GM19099 (cell line): ENCODE data around the gene ADAMTS18.

ENCODE experiments used
- POLR2A ChIP-seq: IDR thresholded peaks from 3 replicates; pipeline ENCODE4 v1.6.1; 2011; ENCODE audit warnings: low read depth; ENCODE audit not compliant: insufficient read length; ENCODE audit errors: extremely low read depth

Gene ADAMTS18

DNA sequence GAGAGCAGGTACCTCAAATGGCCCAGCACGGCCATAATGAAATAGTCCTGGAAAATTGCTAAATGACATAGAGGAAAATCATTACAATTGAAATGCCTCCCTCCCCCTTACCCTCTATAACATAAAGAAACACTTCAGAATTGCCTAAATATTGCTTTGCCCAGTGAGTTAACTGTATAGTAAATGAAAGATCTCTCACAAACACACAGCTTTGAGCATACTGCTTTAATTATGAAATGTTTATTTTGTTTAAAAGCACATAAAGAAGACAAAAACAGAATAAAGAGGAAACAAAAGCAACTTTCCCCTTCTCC is 9.3 kb upstream of the ADAMTS18 start:
- TF ChIP-seq POLR2A: no peak

DNA sequence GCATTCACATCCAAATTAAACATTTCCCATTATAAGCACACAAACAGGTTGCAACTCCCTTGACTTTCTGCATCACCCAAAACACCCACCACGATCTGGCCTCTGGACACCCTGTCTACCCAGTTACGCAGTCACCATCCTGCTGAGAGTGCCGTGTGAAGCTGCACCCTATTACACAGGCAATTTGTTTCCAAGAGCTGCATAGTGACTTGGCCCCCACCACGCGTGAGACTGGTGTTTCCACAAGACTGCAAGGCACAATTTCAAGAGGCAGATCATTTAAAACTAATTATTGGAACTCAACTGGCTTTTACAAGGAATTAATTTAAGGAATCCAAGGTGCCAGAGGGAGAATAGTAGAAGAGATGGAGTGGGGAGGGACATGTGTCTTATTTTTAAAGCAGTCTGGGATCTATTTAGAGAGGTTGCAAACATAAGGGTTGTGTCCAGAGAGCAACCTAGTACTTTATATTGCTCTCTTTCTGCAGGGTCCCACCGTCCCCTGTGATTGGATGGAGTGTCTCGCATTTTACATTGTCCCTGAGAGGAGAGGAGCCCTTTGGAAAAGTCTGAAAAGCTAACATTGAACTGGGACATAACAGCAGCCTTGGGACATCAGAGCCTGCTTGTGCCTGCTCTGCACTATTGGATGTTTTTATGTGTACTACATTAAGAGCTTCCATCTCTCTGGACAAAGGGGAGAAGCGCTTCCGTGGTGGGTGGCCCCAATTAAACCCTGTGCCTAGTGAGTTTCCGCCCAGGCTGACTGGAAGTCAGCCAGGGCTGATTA is 8.7 kb upstream of the ADAMTS18 start:
- no peak for TF ChIP-seq POLR2A

DNA sequence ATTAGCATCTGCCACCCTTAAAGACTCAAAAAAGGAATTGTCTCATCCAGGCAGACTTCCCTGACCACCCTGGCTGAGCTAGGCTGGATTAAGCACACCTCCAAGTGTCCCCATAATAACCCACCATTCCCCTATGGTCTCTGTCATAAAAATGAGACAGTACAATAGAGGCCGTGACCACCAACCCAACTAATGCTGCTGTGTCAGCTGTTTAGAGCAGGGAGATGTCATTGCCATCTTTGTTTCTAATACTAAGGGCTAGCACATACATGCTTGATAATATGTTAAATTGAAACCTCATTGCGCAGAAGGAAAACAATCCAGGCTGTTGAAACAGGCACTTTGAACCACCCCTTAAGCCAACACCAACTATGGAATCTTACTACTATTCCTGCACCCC is 7.2 kb upstream of the ADAMTS18 start:
- TF ChIP-seq POLR2A: no peak

DNA sequence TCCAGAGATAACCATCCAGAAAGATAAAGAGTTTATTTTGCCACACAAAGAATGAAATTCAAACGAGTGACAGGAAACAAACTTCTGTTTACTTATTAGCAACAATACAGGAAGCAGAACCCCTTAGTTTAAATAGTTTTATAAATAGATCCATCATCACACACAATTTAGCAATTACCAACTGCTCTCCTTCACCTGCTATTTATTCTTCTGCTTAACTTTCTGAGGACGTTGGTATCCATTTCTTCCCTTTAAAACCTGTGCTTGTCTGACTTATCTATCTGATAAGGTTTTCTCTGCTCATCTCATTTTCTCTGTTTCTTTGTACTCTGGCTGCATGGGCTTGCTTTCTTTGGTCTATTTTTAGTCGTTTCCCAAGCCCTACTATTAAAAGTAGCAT is 4.3 kb upstream of the ADAMTS18 start:
- TF ChIP-seq POLR2A: no peak

DNA sequence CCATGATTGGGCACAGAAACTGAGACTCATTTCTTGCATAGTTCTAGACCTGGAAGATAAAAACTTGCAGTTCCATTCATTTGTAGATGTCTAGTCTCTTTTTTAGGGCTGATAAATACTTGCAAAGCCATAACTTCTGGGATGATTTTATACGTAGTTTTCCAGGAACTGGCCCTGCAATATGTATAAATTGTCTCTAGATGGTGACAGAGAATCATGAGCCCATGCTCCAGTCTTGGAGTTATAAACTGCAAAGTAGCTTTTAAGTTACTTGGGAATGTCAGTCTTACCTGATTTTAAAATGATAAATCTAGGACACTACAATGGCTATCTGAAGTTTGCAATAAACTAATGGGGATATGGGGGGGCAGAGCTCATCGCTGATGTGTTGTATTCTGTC is 3.0 kb upstream of the ADAMTS18 start:
- no peak for TF ChIP-seq POLR2A

DNA sequence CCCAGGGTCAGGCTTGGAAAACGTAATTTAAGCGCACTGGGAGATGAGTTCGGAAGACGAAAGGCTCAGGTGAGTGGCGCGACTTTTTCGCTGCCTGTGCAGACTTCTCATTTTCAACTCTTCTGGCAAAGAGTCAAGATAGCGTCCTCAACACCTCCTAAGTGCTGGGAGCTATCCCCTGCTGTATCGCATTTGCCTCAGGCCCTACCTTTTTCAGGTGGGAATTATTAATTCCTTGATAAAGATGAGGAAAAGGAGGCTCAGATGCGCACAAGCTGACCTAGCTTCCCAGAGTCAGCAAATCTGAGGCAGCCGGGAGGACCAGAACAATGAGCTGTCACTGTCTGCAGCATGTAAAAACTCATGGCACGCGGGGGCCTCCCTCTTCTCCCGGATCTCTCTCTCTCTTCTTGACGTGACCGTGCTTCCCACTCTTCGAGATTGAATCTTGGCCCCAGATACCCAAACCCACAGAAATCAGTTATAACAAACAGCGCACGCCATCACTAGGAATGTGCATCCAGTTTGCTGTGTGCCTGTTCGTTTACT is 512 bp upstream of the ADAMTS18 start:
- TF ChIP-seq POLR2A: no peak

- no peak for TF ChIP-seq POLR2A
Observed at GRCh38 chr16:77434022-77434529, 758 bp downstream of the ADAMTS18 start.

DNA sequence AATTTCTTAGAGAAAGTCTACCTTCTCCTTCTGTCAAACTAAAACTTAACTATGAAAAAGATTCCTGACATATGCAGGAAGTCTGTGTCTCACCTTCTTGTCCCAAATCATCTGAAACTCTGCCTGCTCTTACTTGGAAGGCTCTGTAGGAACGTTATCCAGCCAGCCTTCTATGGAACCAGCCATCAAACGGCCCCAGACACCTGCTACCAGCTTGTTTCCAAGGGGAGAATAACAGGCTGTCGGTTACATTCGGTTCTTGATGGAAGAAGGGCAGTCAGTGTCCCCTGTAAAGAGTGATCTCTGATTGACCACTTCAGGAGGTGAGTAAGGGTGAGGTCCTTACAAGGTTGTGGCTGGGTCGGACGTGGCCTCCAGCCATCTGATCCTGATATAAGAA is 1.7 kb downstream of the ADAMTS18 start:
- TF ChIP-seq POLR2A: no peak

DNA sequence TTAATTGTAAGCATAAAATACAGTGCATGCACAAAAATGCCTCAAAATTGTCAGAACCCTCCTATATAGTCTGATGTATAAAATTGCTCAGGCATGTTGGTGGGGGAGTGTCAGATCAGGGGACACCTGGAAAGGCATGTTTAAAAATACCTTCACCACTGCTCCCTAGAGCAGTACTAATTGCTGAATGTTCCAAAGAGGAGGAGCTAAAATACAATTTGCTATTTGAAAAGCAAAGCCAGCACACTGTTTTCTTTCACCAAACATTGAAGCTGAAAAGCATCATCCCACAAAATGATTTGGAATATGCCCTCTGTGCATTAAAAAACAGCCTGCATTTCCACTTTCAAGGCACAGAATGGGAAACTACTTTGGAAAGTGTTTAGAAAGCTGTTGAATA is 2.6 kb downstream of the ADAMTS18 start:
- no peak for TF ChIP-seq POLR2A

DNA sequence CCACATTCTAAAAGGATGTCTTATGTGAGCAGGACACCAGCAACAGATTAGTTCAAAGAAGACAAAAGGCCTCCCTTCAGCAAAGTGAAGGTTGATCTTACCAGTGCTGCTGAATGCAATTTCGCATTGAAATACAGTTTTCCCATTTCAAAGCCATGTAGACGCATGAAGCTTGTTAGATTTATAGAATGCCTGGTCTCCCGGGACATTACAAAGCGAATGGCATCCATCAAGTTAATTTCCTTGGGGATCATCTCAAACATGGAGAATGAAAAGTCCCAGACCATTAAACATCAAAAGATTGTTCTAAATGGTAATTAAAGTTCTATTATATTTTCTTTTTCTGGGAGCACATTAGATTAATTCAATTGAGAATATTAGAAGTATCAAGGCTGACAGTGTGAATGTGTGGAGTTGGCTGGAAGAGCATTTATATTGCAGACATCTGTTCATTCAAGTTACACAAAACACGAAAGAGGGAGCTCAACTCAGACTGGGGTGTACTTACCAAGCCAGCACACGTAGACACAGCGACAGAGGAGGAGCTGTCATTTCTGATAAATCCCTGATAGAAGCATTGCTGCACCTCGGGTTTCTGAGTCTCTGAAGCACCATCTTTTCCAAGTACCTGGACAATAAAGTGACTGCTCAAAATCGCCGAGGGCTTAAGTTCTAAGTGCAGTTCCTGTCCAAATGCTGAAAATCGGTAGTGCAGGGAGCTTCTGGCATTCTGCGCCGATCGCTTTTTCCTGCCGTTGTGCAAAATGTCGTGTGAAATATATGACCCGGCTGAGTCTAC is 3.8 kb downstream of the ADAMTS18 start:
- no peak for TF ChIP-seq POLR2A

DNA sequence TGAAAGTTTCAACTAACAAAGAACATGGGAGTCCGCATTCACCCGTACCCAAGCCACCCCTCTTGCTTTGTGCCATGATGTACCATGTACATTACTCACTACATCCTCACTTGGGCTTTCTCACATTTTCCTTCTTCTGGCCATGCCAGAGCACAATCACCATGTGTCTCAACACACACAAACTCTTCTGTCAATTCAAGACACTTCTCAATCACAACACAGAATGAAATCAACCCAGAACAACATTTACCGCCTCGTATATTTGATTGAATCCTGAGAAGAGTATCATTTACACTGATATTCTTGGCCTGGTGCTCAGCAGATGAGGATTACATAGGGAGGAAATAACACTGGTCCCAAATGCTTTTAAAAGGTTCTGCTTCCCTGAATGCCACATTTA is 4.5 kb downstream of the ADAMTS18 start:
- no peak for TF ChIP-seq POLR2A

- TF ChIP-seq POLR2A: no peak
Observed at GRCh38 chr16:77424871-77425604, 9.8 kb downstream of the ADAMTS18 start.

DNA sequence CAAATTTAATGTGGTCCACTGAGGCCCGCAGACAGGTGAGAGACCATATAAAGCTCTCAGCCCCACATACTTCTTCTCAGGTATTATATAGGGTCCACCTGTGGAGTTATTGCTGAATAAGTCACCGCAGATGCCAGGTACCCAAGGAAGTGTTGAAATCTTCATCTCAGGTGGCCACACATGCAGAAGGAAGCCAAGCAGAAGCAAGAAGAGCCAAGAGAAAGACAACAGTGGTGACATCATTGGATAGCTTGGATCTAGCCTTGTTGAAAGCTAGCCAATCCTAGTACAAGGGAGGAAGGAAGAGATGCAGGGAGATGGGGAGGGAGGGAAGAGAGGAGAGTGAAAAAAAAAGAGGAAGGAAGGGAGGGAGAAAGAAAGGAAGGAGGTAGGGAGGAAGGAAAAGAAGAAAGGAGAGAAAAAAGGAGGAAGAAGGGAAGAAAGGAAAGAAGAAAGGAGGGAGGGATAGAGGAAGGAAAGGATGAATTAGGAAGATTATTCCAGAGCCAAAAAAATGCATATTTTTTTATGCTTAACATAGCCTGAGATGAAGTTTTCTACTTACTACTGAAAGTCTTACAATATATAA is 12.5 kb downstream of the ADAMTS18 start:
- no peak for TF ChIP-seq POLR2A

DNA sequence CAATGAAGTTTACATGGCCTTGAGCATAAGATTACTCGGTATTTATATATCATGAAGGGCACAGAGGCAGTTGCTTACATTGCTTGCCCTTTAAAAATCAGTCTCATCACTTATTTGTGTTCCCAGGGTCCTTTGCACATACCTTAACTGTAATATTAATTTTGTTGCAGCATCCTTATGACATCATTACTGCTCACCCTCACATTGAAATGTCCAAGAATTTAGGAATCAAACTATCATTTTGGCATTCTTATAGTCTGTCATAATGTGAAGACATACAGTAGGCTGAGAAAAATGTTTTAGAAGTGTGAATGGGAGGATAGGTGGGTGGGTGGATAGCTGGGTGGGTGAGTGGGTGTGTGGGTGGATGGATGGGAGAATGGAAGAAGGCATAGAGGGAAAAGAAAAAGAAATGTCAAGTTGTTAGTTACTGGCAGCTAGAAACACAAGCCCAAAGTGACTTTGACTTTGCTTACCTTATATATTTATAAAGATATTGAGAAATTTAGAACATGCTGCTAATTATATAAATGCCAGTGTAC is 17.8 kb downstream of the ADAMTS18 start:
- TF ChIP-seq POLR2A: no peak

- TF ChIP-seq POLR2A: no peak
Observed at GRCh38 chr16:77414752-77415231, 20.0 kb downstream of the ADAMTS18 start.

GRCh38 chr16:77410449-77410848 is 24.4 kb downstream of the ADAMTS18 start:
- TF ChIP-seq POLR2A: no peak
